ENCODE data around the gene TPTE. TPM values are rescaled to one million over a fixed set of nuclear protein-coding genes. Genes with fewer than 3 reads are reported as not detected.
"Not testable (repeated sequence)": the region's sequence is repeated elsewhere in the genome, so short reads cannot be mapped to it uniquely, and the experiment has no call there.

The TPTE gene
- total and polyA plus RNA-seq, 2 experiments from 2014 or later = not detected

GRCh38 chr21:10650297-10650696 is 128.9 kb downstream of the TPTE start:
- not testable (repeated sequence) for H2AFZ ChIP-seq; H3K27me3 ChIP-seq (ENCODE audit: insufficient read depth); H3K9me2 ChIP-seq (ENCODE audit: insufficient read depth); H3K4me2 ChIP-seq; H3K27ac ChIP-seq (ENCODE audit: low read depth); H3K79me2 ChIP-seq (replicated peaks; ENCODE audit: insufficient read depth); H3F3A ChIP-seq (replicated peaks; ENCODE audit: low read depth); H3K27me3 Mint-ChIP-seq (ENCODE audit: insufficient read depth, low read depth, poor library complexity); H4K20me1 ChIP-seq (replicated peaks; ENCODE audit: insufficient read depth); H3K4me1 Mint-ChIP-seq; H3K27ac Mint-ChIP-seq; H3K4me3 Mint-ChIP-seq; H3K9me3 Mint-ChIP-seq; H3K4me1 ChIP-seq (ENCODE audit: insufficient read depth); DNase-seq (ENCODE audit: low spot score); H3K4me3 ChIP-seq; ATAC-seq
- peaks cover 11% of the 10 kb centered on the region for H3K36me3 ChIP-seq (ENCODE audit: insufficient read depth)
- peaks cover 23% of the 10 kb centered on the region for H3K36me3 Mint-ChIP-seq (ENCODE audit: low read depth)

Small RNA genes lying within 50 kb of the gene (small RNA-seq; reads per million reads assigned to genes)
- not detected for gene CYCSP41 (ENCODE audit: low replicate concordance)
